HCT116 (cell line): ENCODE results near the gene TAPT1. TPM values are rescaled to one million over a fixed set of nuclear protein-coding genes. Genes with fewer than 3 reads are reported as not detected.

ENCODE experiments used
- ATAC-seq: fragments of 200-7000 bp; cut with Tn5 transposase; 2 replicates; pipeline ENCODE4 v1.9.1; 2020; ENCODE audit warnings: mild to moderate bottlenecking, moderate library complexity
- BruUV-seq: library from RNA; stranded (reverse); fragments of 400-500 nt; replicated peaks from 2 replicates; lab custom pipeline; 2021; lab: Mats Ljungman, UMichigan
- CTCF ChIA-PET: fragments of 300-600 bp; sonication (Branson Sonifier 250); formaldehyde crosslinking; loops from one replicate; lab custom pipeline; 2021; ENCODE audit warnings: antibody characterized with exemption; lab: Charles Lee
- POLR2A ChIA-PET: fragments of 300-600, 350-600 bp; sonication (Branson Sonifier 250); formaldehyde crosslinking; loops from one replicate; lab custom pipeline; 2021; ENCODE audit warnings: antibody characterized with exemption; lab: Charles Lee
- RAD21 ChIA-PET, 2 experiments: fragments of 300-600 bp; sonication (Branson Sonifier 250); formaldehyde crosslinking; loops; one replicate each; lab custom pipeline; 2023; ENCODE audit warnings: low total read pairs in 2 of 2; ENCODE audit not compliant: uncharacterized antibody in 2 of 2, unreplicated experiment in 2 of 2, low non-redundant PET in 1 of 2; lab: Charles Lee
- DNase-seq: peaks from one replicate; pipeline ENCODE4 v3.0.0-alpha.2; 2010; ENCODE audit warnings: low read depth, low spot score
- H2AFZ ChIP-seq: fragments of 200-600 bp; shearing (Covaris generic), sonication (generic); 2 replicates; pipeline ENCODE4 v1.6.1; 2017; ENCODE audit warnings: low read depth, mixed run types, mixed read lengths, antibody characterized with exemption, low read length; ENCODE audit not compliant: poor library complexity, severe bottlenecking
- H3K27ac ChIP-seq: 2 replicates; pipeline ENCODE4 v1.5.1; 2012; ENCODE audit warnings: low read depth, low read length
- H3K27me3 ChIP-seq: fragments of 200-600 bp; sonication (generic); 2 replicates; pipeline ENCODE4 v1.6.1; 2016; ENCODE audit warnings: mixed run types, low read length, mixed read lengths; ENCODE audit not compliant: insufficient read depth
- H3K36me3 ChIP-seq, 2 experiments: fragments of 200-500 bp in 1 of 2; fragments of 200-600 bp in 1 of 2; sonication (Bioruptor generic) in 1 of 2; sonication (generic) in 1 of 2; 2 replicates each; pipeline versions ENCODE4 v1.5.1 to v1.6.1; 2014 to 2016; ENCODE audit warnings: low read length in 2 of 2, inconsistent platforms in 1 of 2, mixed read lengths in 1 of 2, mixed run types in 1 of 2; ENCODE audit not compliant: insufficient read depth in 2 of 2, control insufficient read depth in 1 of 2
- H3K4me1 ChIP-seq, 2 experiments: fragments of 200-600 bp in 1 of 2; sonication (generic) in 1 of 2; 2 replicates each; pipeline versions ENCODE4 v1.5.1 to v1.6.1; 2012 to 2017; ENCODE audit warnings: low read length in 2 of 2, inconsistent platforms in 1 of 2, mild to moderate bottlenecking in 1 of 2, mixed read lengths in 1 of 2, mixed run types in 1 of 2, moderate library complexity in 1 of 2; ENCODE audit not compliant: insufficient read depth in 2 of 2, control insufficient read depth in 1 of 2
- H3K4me2 ChIP-seq: fragments of 200-600 bp; sonication (generic); 2 replicates; pipeline ENCODE4 v1.6.1; 2017; ENCODE audit warnings: mixed run types, low read length, mixed read lengths
- H3K4me3 ChIP-seq, 2 experiments: fragments of 200-600 bp in 1 of 2; sonication (generic) in 1 of 2; replicated peaks in 1 of 2; 2 replicates each; pipeline ENCODE4 v1.5.1; 2011 to 2016; ENCODE audit warnings: low read length in 2 of 2, control low read depth in 1 of 2, low read depth in 1 of 2, mild to moderate bottlenecking in 1 of 2, mixed read lengths in 1 of 2, mixed run types in 1 of 2
- H3K79me2 ChIP-seq: fragments of 200-600 bp; sonication (generic); 2 replicates; pipeline ENCODE4 v1.6.1; 2017; ENCODE audit warnings: mild to moderate bottlenecking, mixed run types, low read length, moderate library complexity, mixed read lengths; ENCODE audit not compliant: insufficient read depth
- H3K9ac ChIP-seq: fragments of 200-600 bp; sonication (generic); 2 replicates; pipeline ENCODE4 v1.6.1; 2016; ENCODE audit warnings: low read length, mixed read lengths
- H3K9me2 ChIP-seq: fragments of 200-600 bp; sonication (generic), shearing (Covaris generic); 2 replicates; pipeline ENCODE4 v1.6.1; 2017; ENCODE audit warnings: mixed run types, mild to moderate bottlenecking, moderate library complexity; ENCODE audit not compliant: insufficient read depth
- H3K9me3 ChIP-seq, 2 experiments: fragments of 200-500 bp in 1 of 2; fragments of 200-600 bp in 1 of 2; sonication (Bioruptor generic) in 1 of 2; sonication (generic) in 1 of 2; 2 replicates each; pipeline ENCODE4 v1.6.1; 2014 to 2017; ENCODE audit warnings: low read length in 2 of 2, mixed read lengths in 2 of 2, inconsistent platforms in 1 of 2, low read depth in 1 of 2, mild to moderate bottlenecking in 1 of 2, mixed run types in 1 of 2, moderate library complexity in 1 of 2; ENCODE audit not compliant: control insufficient read depth in 1 of 2, insufficient read depth in 1 of 2
- H4K20me1 ChIP-seq: fragments of 200-600 bp; sonication (generic), shearing (Covaris generic); 2 replicates; pipeline ENCODE4 v1.6.1; 2017; ENCODE audit warnings: mixed run types, mild to moderate bottlenecking, moderate library complexity; ENCODE audit not compliant: insufficient read depth
- CEBPB ChIP-seq: IDR thresholded peaks from 2 replicates; pipeline ENCODE4 v1.6.1; 2012; ENCODE audit warnings: low read depth
- CTCF ChIP-seq, 3 experiments: fragments of 200-600 bp in 1 of 3; sonication (generic) in 1 of 3; IDR thresholded peaks in 2 of 3; conservative IDR thresholded peaks in 1 of 3; 2 replicates each; pipeline ENCODE4 v1.5.1; 2012 to 2017; ENCODE audit warnings: low read depth in 2 of 3, low read length in 2 of 3, antibody characterized with exemption in 1 of 3, borderline replicate concordance in 1 of 3, control low read depth in 1 of 3, mild to moderate bottlenecking in 1 of 3, mixed read lengths in 1 of 3, mixed run types in 1 of 3, moderate library complexity in 1 of 3; ENCODE audit not compliant: insufficient read depth in 1 of 3
- EZH2 ChIP-seq: fragments of 200-600 bp; sonication (generic); IDR thresholded peaks from 2 replicates; pipeline ENCODE4 v1.6.1; 2017; ENCODE audit warnings: antibody characterized with exemption, mixed run types
- EZH2phosphoT487 ChIP-seq: fragments of 200-600 bp; IDR thresholded peaks from 2 replicates; pipeline ENCODE4 v1.6.1; 2018; ENCODE audit warnings: antibody characterized with exemption, borderline replicate concordance
- FOSL1 ChIP-seq: IDR thresholded peaks from 2 replicates; pipeline ENCODE4 v1.6.1; 2012; ENCODE audit warnings: low read depth
- JUND ChIP-seq: IDR thresholded peaks from 2 replicates; pipeline ENCODE4 v1.6.1; 2012
- MAX ChIP-seq: IDR thresholded peaks from 2 replicates; pipeline ENCODE4 v1.6.1; 2012
- POLR2AphosphoS5 ChIP-seq: IDR thresholded peaks from 2 replicates; pipeline ENCODE4 v1.6.1; 2011; ENCODE audit warnings: mild to moderate bottlenecking, low read depth, low read length, moderate library complexity
- RAD21 ChIP-seq: IDR thresholded peaks from 2 replicates; pipeline ENCODE4 v1.6.1; 2012; ENCODE audit warnings: low read depth, mild to moderate bottlenecking
- SP1 ChIP-seq: IDR thresholded peaks from 2 replicates; pipeline ENCODE4 v1.6.1; 2012; ENCODE audit warnings: low read depth
- SRF ChIP-seq: IDR thresholded peaks from 2 replicates; pipeline ENCODE4 v1.6.1; 2012; ENCODE audit warnings: low read depth
- intact Hi-C: fragments of 100-400 bp; cut with micrococcal nuclease; formaldehyde crosslinking; loops from 2 replicates; pipeline ENCODE4 v1.10.0; 2022
- total RNA-seq: library from RNA; stranded (reverse); gene quantifications from one replicate; pipeline ENCODE4 v1.2.1, GENCODE V29; 2021; ENCODE audit not compliant: unreplicated experiment

Gene TAPT1
- total RNA-seq, 1 experiment from 2014 or later: 11.7 TPM

GRCh38 chr4:16263056-16263455, 36.8 kb upstream of the TAPT1 start:
- no peak overlapping the region for H2AFZ ChIP-seq
- H3K9me3 ChIP-seq: no peaks in the 10 kb centered on the region
- no peak for DNase-seq
- no peaks in the 10 kb centered on the region for H3K79me2 ChIP-seq
- no peaks in the 10 kb centered on the region for H3K27me3 ChIP-seq
- ChIA-PET CTCF (no interaction called here), RAD21 (no interaction called here), POLR2A (no interaction called here)
- no peak for ATAC-seq
- H3K4me1 ChIP-seq: no peaks in the 10 kb centered on the region
- no peaks in the 10 kb centered on the region for H3K9me2 ChIP-seq
- intact Hi-C loops: no loop called here
- no peak overlapping the region for H3K9ac ChIP-seq
- BruUV-seq: no TSS peak
- no peak overlapping the region for H3K4me3 ChIP-seq
- no peak overlapping the region for H3K4me2 ChIP-seq
- TF ChIP-seq FOSL1 (no peak), CEBPB (no peak), CTCF (IDR thresholded peaks at IDR 0.05 in 2 of 3, conservative IDR thresholded peaks at IDR 0.05 in 1 of 3; ENCODE audit: borderline replicate concordance in 1 of 3, insufficient read depth in 1 of 3, low read depth in 2 of 3, low read length in 2 of 3) (no peak), RAD21 (no peak), SRF (no peak), SP1 (no peak), MAX (no peak), JUND (no peak), EZH2phosphoT487 (no peak), POLR2AphosphoS5 (no peak), EZH2 (no peak)
- no peaks in the 10 kb centered on the region for H3K36me3 ChIP-seq
- no peak overlapping the region for H3K27ac ChIP-seq
- no peaks in the 10 kb centered on the region; the same call in 1 of the 2 replicates for H4K20me1 ChIP-seq
